GM19035 (cell line): Measurements from ENCODE around the gene CAND1.

Experiments
- ATAC-seq: cut with Tn5 transposase; IDR thresholded peaks from one replicate; pipeline ENCODE4 v1.9.1; 2021; ENCODE audit not compliant: unreplicated experiment

Gene CAND1

GRCh38 chr12:67268896-67269632 lies at the start of gene CAND1:
TSS of gene CAND1 (plus strand) at chr12:67269358. CDS start at chr12:67269718, 360 bp downstream.
- peak; percentile 79 for ATAC-seq

- no peak for ATAC-seq
Observed at GRCh38 chr12:67220065-67220464, 49.1 kb upstream of the CAND1 start.

GRCh38 chr12:67222302-67222701 lies 46.9 kb upstream of the CAND1 start:
- no peak for ATAC-seq

GRCh38 chr12:67223225-67223624 lies 45.9 kb upstream of the CAND1 start:
- no peak for ATAC-seq

GRCh38 chr12:67237231-67237630 lies 31.9 kb upstream of the CAND1 start:
- no peak for ATAC-seq

- ATAC-seq: no peak
Observed at GRCh38 chr12:67239061-67239460, 30.1 kb upstream of the CAND1 start.

GRCh38 chr12:67241482-67241881 lies 27.7 kb upstream of the CAND1 start:
- no peak for ATAC-seq

- no peak for ATAC-seq
Observed at GRCh38 chr12:67243260-67243659, 25.9 kb upstream of the CAND1 start.

GRCh38 chr12:67245571-67245970 lies 23.6 kb upstream of the CAND1 start:
- no peak for ATAC-seq

- no peak for ATAC-seq
Observed at GRCh38 chr12:67251012-67251411, 18.1 kb upstream of the CAND1 start.

GRCh38 chr12:67254372-67255026 lies 14.7 kb upstream of the CAND1 start:
- ATAC-seq: no peak

GRCh38 chr12:67256649-67257048 lies 12.5 kb upstream of the CAND1 start:
- ATAC-seq: no peak

- ATAC-seq: no peak
Observed at GRCh38 chr12:67263471-67263870, 5.7 kb upstream of the CAND1 start.

- peak; percentile 79 for ATAC-seq
Observed at GRCh38 chr12:67268335-67268895, 743 bp upstream of the CAND1 start.

GRCh38 chr12:67269633-67270573 lies 745 bp downstream of the CAND1 start:
- peak; percentile 13 for ATAC-seq

- ATAC-seq: no peak
Observed at GRCh38 chr12:67270622-67271021, 1.5 kb downstream of the CAND1 start.

- no peak for ATAC-seq
Observed at GRCh38 chr12:67271976-67272375, 2.8 kb downstream of the CAND1 start.

- no peak for ATAC-seq
Observed at GRCh38 chr12:67274186-67274585, 5.0 kb downstream of the CAND1 start.

- ATAC-seq: no peak
Observed at GRCh38 chr12:67275380-67275913, 6.3 kb downstream of the CAND1 start.

GRCh38 chr12:67276421-67276820 lies 7.3 kb downstream of the CAND1 start:
- ATAC-seq: no peak

- no peak for ATAC-seq
Observed at GRCh38 chr12:67279637-67280036, 10.5 kb downstream of the CAND1 start.
